HEK293 (cell line): ENCODE data around the gene NLGN1.

Experiments used
- CTCF ChIP-seq: fragments of 450-650 bp; formaldehyde crosslinking; IDR thresholded peaks from 2 replicates; pipeline ENCODE4 v1.5.1; 2016; ENCODE audit warnings: missing biosample characterization, missing genetic modification characterization
- ZBTB21 ChIP-seq: fragments of 450-650 bp; formaldehyde crosslinking; IDR thresholded peaks from 2 replicates; pipeline ENCODE4 v1.5.1; 2017; ENCODE audit warnings: missing biosample characterization, missing genetic modification characterization

- no peak for TF ChIP-seq ZBTB21 (tag by site-specific recombination)
- no peak for TF ChIP-seq CTCF (tag by site-specific recombination)
Measured at GRCh38 chr3:173976281-173976680, 578.7 kb downstream of the NLGN1 start.
